Measurements from ENCODE around the gene ERBB4. TPM values are rescaled to one million over a fixed set of nuclear protein-coding genes. Genes with fewer than 3 reads are reported as not detected.

The ERBB4 gene
- total RNA-seq, 2 experiments from 2014 or later: not detected

DNA sequence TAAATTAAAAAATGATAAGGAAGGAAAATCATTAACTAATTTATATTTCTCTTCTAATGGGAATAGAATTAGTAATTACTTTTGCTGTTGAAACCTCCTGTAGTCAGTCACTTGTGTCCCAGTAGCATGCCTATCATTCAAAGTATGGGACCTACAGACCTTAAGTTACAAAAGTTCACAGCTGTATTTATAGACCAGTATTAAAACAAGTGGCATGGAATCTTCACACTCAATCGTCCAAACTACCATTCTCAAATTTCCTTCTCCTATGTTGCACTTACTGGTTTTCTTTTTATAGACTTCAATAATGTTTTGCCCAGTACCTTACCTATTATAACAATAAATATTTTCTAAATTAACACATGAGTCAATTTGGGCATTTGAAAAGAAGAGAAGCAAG is 639.9 kb downstream of the ERBB4 start:
- Histone ChIP-seq H3K4me1 (ENCODE audit: insufficient read depth, low read length, poor library complexity, severe bottlenecking) (no peaks in the 10 kb centered on the region), H3K27ac (ENCODE audit: low read depth, low read length, poor library complexity, severe bottlenecking) (no peak overlapping the region), H3K36me3 (ENCODE audit: insufficient read depth, low read length) (no peaks in the 10 kb centered on the region), H3K9me2 (ENCODE audit: insufficient read depth, low read length) (no peaks in the 10 kb centered on the region), H2AFZ (ENCODE audit: low read length) (no peak overlapping the region), H3K79me2 (ENCODE audit: insufficient read depth, low read depth, low read length) (no peaks in the 10 kb centered on the region), H3K9me3 (ENCODE audit: low read length) (no peaks in the 10 kb centered on the region), H4K20me1 (ENCODE audit: insufficient read depth, low read length) (no peaks in the 10 kb centered on the region), H3K4me3 (ENCODE audit: low read depth, low read length, poor library complexity, severe bottlenecking) (no peak overlapping the region), H3K4me2 (ENCODE audit: low read length) (no peak overlapping the region)
- POLR2A ChIA-PET: interaction anchor here (1.3 kb wide), 1 partner anchor 9 kb away, joined by 3 read pairs; no protein-coding TSS in a partner anchor
- TF ChIP-seq EZH2phosphoT487 (IDR thresholded peaks at IDR 0.05; ENCODE audit: borderline replicate concordance, low read depth, low read length): no peak
- TF ChIP-seq, protein P1, sequence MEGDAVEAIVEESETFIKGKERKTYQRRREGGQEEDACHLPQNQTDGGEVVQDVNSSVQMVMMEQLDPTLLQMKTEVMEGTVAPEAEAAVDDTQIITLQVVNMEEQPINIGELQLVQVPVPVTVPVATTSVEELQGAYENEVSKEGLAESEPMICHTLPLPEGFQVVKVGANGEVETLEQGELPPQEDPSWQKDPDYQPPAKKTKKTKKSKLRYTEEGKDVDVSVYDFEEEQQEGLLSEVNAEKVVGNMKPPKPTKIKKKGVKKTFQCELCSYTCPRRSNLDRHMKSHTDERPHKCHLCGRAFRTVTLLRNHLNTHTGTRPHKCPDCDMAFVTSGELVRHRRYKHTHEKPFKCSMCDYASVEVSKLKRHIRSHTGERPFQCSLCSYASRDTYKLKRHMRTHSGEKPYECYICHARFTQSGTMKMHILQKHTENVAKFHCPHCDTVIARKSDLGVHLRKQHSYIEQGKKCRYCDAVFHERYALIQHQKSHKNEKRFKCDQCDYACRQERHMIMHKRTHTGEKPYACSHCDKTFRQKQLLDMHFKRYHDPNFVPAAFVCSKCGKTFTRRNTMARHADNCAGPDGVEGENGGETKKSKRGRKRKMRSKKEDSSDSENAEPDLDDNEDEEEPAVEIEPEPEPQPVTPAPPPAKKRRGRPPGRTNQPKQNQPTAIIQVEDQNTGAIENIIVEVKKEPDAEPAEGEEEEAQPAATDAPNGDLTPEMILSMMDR (conservative IDR thresholded peaks at IDR 0.05; ENCODE audit: low read length): no peak
- BruUV-seq (replicated peaks): no TSS peak
- DNase-seq (ENCODE audit: low spot score): no peak
- intact Hi-C loops (cut with micrococcal nuclease; ENCODE audit: unreplicated experiment): no loop called here
- CTCF ChIA-PET (ENCODE audit: unreplicated experiment): no interaction called here

DNA sequence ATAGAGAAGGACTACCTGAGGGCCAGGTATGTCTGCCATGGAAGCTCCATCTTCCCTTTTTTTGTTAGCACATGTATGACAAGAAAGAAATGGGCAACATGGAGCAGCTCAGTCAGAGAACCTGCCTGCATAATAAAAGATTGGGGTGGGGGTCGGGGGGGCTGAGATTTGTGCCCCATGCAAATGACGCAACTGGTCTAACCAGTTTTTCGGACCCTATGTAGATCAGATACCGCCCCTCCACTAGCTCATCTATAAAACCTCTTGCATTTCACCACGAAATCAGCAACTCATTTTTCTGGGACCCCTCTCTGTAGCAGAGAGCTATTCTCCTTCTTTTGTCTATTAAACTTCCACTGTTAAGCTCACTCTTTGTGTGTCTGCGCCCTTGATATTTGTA is 657.2 kb downstream of the ERBB4 start:
- intact Hi-C loops (cut with micrococcal nuclease; ENCODE audit: unreplicated experiment): no loop called here
- H3K9me3 ChIP-seq (ENCODE audit: low read length): no peaks in the 10 kb centered on the region
- DNase-seq (ENCODE audit: low spot score): no peak
- H3K79me2 ChIP-seq (ENCODE audit: insufficient read depth, low read depth, low read length): no peaks in the 10 kb centered on the region
- no peak for TF ChIP-seq EZH2phosphoT487 (IDR thresholded peaks at IDR 0.05; ENCODE audit: borderline replicate concordance, low read depth, low read length)
- TF ChIP-seq, protein P1 (conservative IDR thresholded peaks at IDR 0.05; ENCODE audit: low read length): no peak
- H3K4me2 ChIP-seq (ENCODE audit: low read length): no peak overlapping the region
- no peaks in the 10 kb centered on the region for H3K36me3 ChIP-seq (ENCODE audit: insufficient read depth, low read length)
- POLR2A ChIA-PET: no interaction called here
- H4K20me1 ChIP-seq (ENCODE audit: insufficient read depth, low read length): no peaks in the 10 kb centered on the region
- no peaks in the 10 kb centered on the region for H3K9me2 ChIP-seq (ENCODE audit: insufficient read depth, low read length)
- H3K4me1 ChIP-seq (ENCODE audit: insufficient read depth, low read length, poor library complexity, severe bottlenecking): no peaks in the 10 kb centered on the region
- no TSS peak for BruUV-seq (replicated peaks)
- no peak overlapping the region for H3K27ac ChIP-seq (ENCODE audit: low read depth, low read length, poor library complexity, severe bottlenecking)
- CTCF ChIA-PET (ENCODE audit: unreplicated experiment): no interaction called here
- H2AFZ ChIP-seq (ENCODE audit: low read length): no peak overlapping the region
- no peak overlapping the region for H3K4me3 ChIP-seq (ENCODE audit: low read depth, low read length, poor library complexity, severe bottlenecking)

DNA sequence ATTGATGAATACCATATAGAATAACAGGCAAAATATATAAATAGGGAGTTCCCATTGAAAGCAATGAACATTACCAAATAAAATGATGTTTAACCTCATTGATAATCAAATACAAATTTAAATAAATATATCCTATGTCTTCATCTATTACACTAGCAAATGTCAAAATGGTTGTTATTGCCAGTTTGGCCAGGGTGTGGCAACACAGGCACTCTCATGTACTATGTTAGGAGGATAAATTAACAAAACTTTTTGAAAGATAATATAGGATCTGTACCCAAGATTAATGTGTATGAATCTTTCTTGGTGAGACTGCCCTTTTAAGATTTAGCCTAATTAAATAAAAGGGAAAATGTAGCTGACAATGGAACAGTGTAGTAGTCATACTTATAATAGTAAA is 659.3 kb downstream of the ERBB4 start:
- Histone ChIP-seq H3K79me2 (ENCODE audit: insufficient read depth, low read depth, low read length) (no peaks in the 10 kb centered on the region), H2AFZ (ENCODE audit: low read length) (no peak overlapping the region), H3K4me1 (ENCODE audit: insufficient read depth, low read length, poor library complexity, severe bottlenecking) (no peaks in the 10 kb centered on the region), H3K36me3 (ENCODE audit: insufficient read depth, low read length) (no peaks in the 10 kb centered on the region), H3K4me2 (ENCODE audit: low read length) (no peak overlapping the region), H4K20me1 (ENCODE audit: insufficient read depth, low read length) (no peaks in the 10 kb centered on the region), H3K27ac (ENCODE audit: low read depth, low read length, poor library complexity, severe bottlenecking) (no peak overlapping the region), H3K9me2 (ENCODE audit: insufficient read depth, low read length) (no peaks in the 10 kb centered on the region), H3K4me3 (ENCODE audit: low read depth, low read length, poor library complexity, severe bottlenecking) (no peak overlapping the region), H3K9me3 (ENCODE audit: low read length) (no peaks in the 10 kb centered on the region)
- BruUV-seq (replicated peaks): no TSS peak
- peak; percentile 7 for DNase-seq (ENCODE audit: low spot score)
- ChIA-PET CTCF (ENCODE audit: unreplicated experiment) (no interaction called here), POLR2A (interaction anchor here (0.7 to 0.9 kb wide), 4 partner anchors 9 to 360 kb away, joined by 3 to 4 read pairs (median 3); no protein-coding TSS in a partner anchor)
- no peak for TF ChIP-seq EZH2phosphoT487 (IDR thresholded peaks at IDR 0.05; ENCODE audit: borderline replicate concordance, low read depth, low read length)
- TF ChIP-seq, protein P1 (conservative IDR thresholded peaks at IDR 0.05; ENCODE audit: low read length): peak; percentile 70
- intact Hi-C loops (cut with micrococcal nuclease; ENCODE audit: unreplicated experiment): no loop called here
